Esophagus muscularis mucosa (tissue), 4 donors: ENCODE data around the gene RICTOR. TPM values are rescaled to one million over a fixed set of nuclear protein-coding genes. Genes with fewer than 3 reads are reported as not detected.
"Not testable (repeated sequence)": the region's sequence is repeated elsewhere in the genome, so short reads cannot be mapped to it uniquely, and the experiment has no call there.

ENCODE experiments used
- DNase-seq: peaks from one replicate; pipeline ENCODE4 v3.0.0-alpha.2; 2017; ENCODE audit errors: extremely low spot score
- H3K27ac ChIP-seq, 4 donors: fragments of 200-600 bp; sonication (generic); replicated peaks in 1 of 4; 1 replicate in 3 of 4; 2 replicates in 1 of 4; pipeline ENCODE4 v1.5.1; 2016 to 2019; ENCODE audit warnings: mild to moderate bottlenecking in 1 of 4
- H3K27me3 ChIP-seq, 4 donors: fragments of 200-600 bp; sonication (generic); one replicate each; pipeline versions ENCODE4 v1.5.1 to v1.6.0; 2016 to 2019
- H3K36me3 ChIP-seq, 4 donors: fragments of 200-600 bp; sonication (generic); one replicate each; pipeline ENCODE4 v1.5.1; 2016 to 2019
- H3K4me1 ChIP-seq, 4 donors: fragments of 200-600 bp; sonication (generic); one replicate each; pipeline ENCODE4 v1.5.1; 2016 to 2019
- H3K4me3 ChIP-seq, 4 donors: fragments of 200-600 bp; sonication (generic); 1 replicate in 2 of 4; 2 replicates in 2 of 4; pipeline ENCODE4 v1.5.1; 2016 to 2019; ENCODE audit warnings: mild to moderate bottlenecking in 4 of 4, moderate library complexity in 1 of 4
- H3K9me3 ChIP-seq, 4 donors: fragments of 200-600 bp; sonication (generic); 1 replicate in 3 of 4; 2 replicates in 1 of 4; pipeline ENCODE4 v1.5.1; 2016 to 2019
- EP300 ChIP-seq: sonication (generic); formaldehyde crosslinking; IDR thresholded peaks from one replicate; pipeline ENCODE4 v1.6.1; 2017; ENCODE audit warnings: antibody characterized with exemption
- POLR2A ChIP-seq: fragments of 450-650 bp; IDR thresholded peaks from one replicate; pipeline ENCODE4 v1.6.1; 2017; ENCODE audit warnings: antibody characterized with exemption, moderate library complexity, mild to moderate bottlenecking, low read depth
- POLR2AphosphoS5 ChIP-seq, 2 donors: sonication (generic); formaldehyde crosslinking; IDR thresholded peaks; one replicate each; pipeline ENCODE4 v1.6.1; 2017; ENCODE audit warnings: antibody characterized with exemption in 2 of 2
- WGBS: methylation state at CpG from one replicate; pipeline ENCODE4 v1.1.5; 2018; 5-methylcytosine and 5-hydroxymethylcytosine counted together
- intact Hi-C: fragments of 100-400 bp; cut with DNase I; formaldehyde crosslinking; loops from one replicate; pipeline ENCODE4 v1.15.1; 2023
- total RNA-seq, 4 donors: library from RNA; depleted of rRNA; stranded (reverse); fragments of >200 nt; gene quantifications; one replicate each; pipeline versions ENCODE4 v1.1.0 to v1.2.1, GENCODE V29; 2016
- TF ChIP-seq, protein P1 (sequence below), 3 experiments: fragments of 200-600 bp in 2 of 3; fragments of 450-650 bp in 1 of 3; sonication (generic) in 2 of 3; IDR thresholded peaks; one replicate each; pipeline ENCODE4 v1.5.1; 2017 to 2019; ENCODE audit warnings: antibody characterized with exemption in 3 of 3, mild to moderate bottlenecking in 2 of 3, moderate library complexity in 1 of 3

The RICTOR gene
- total RNA-seq, 4 donors from 2014 or later: 22.5 to 34.1 (median 26.1) TPM

DNA sequence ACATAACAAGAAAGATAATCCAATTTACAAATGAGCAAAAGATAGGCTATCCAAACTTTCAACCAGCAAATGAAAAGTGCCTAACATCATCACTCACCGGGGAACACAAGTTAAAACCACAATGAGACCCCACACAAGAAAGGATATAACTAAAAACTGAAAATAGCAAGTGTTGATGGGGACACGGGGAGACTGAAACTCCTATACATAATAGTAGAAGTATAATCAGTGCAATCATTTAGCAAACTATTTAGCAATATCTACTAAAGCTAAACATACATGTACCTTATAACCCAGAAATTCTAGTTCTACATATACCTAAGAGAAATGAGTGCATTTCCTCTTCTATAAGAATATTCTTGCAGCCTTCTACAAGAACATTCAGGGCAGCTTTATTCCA is 72.5 kb downstream of the RICTOR start:
- TF ChIP-seq POLR2AphosphoS5 (IDR thresholded peaks at IDR 0.05): no peak
- TF ChIP-seq, protein P1, sequence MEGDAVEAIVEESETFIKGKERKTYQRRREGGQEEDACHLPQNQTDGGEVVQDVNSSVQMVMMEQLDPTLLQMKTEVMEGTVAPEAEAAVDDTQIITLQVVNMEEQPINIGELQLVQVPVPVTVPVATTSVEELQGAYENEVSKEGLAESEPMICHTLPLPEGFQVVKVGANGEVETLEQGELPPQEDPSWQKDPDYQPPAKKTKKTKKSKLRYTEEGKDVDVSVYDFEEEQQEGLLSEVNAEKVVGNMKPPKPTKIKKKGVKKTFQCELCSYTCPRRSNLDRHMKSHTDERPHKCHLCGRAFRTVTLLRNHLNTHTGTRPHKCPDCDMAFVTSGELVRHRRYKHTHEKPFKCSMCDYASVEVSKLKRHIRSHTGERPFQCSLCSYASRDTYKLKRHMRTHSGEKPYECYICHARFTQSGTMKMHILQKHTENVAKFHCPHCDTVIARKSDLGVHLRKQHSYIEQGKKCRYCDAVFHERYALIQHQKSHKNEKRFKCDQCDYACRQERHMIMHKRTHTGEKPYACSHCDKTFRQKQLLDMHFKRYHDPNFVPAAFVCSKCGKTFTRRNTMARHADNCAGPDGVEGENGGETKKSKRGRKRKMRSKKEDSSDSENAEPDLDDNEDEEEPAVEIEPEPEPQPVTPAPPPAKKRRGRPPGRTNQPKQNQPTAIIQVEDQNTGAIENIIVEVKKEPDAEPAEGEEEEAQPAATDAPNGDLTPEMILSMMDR (IDR thresholded peaks at IDR 0.05): no peak
- Histone ChIP-seq H3K36me3 (peaks cover 0 to 16% (median 0%) of the 10 kb centered on the region in 4 donors), H3K4me1 (peaks cover 6 to 30% (median 9%) of the 10 kb centered on the region in 4 donors), H3K27me3 (no peaks in the 10 kb centered on the region), H3K27ac (no peak overlapping the region), H3K9me3 (no peaks in the 10 kb centered on the region), H3K4me3 (no peak overlapping the region)
- DNase-seq: no peak
- intact Hi-C loops: no loop called here
- 93% methylated on average over 2 of the region's 2 CpGs for WGBS

DNA sequence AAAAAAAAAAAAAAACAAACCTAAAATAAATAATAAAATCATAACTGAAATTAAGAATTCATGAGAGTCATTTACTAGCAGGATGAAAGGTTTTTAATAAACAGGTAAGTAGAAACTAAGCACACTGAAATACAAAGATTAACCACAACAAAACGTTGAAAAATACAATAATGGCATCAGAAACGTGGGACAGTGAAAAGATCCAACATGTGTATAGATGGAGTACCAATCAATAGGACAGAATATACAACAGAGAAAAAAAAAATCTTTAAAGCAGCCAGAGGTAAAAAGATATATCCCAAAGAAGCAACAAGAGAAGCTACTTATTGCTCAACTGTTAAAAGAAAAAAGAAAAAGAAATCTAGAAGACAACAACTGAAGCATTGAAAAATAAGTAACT is 75.2 kb downstream of the RICTOR start:
- Histone ChIP-seq H3K4me1 (peaks cover 0 to 30% (median 9%) of the 10 kb centered on the region in 4 donors), H3K27me3 (no peaks in the 10 kb centered on the region), H3K27ac (no peak overlapping the region), H3K36me3 (peaks cover 0 to 16% (median 0%) of the 10 kb centered on the region in 4 donors), H3K4me3 (no peak overlapping the region), H3K9me3 (no peaks in the 10 kb centered on the region)
- DNase-seq: no peak
- WGBS: 96% methylated on average over 2 of the region's 2 CpGs
- TF ChIP-seq POLR2AphosphoS5 (IDR thresholded peaks at IDR 0.05) (no peak), EP300 (no peak), POLR2A (no peak)
- TF ChIP-seq, protein P1 (IDR thresholded peaks at IDR 0.05): no peak
- intact Hi-C loops: no loop called here

DNA sequence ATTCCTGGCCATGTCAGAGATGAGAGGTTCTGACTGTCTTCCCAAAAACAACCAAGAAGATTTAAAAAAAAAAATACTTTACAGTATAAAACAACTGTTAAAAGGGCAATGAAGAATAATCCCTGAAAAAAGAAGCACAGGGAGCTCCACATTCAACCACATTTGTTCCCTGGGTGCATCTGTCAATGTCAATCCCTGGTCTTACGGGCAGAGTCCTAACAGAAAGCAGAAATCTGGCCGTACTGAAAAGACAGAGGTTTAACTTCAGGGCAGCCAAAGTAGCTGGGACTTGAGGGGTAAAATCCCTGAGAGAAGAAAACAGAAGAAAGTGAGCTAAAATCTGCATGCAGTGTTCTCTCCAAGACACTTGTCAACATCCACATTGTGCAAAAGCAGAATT is 76.6 kb downstream of the RICTOR start:
- H3K4me3 ChIP-seq: no peak overlapping the region
- H3K27ac ChIP-seq: peak overlapping the region in 1 of 4 donors; percentile 2
- DNase-seq: no peak
- WGBS: 42% methylated on average over 2 of the region's 2 CpGs
- H3K9me3 ChIP-seq: no peaks in the 10 kb centered on the region
- peaks cover 0 to 21% (median 4%) of the 10 kb centered on the region in 4 donors for H3K4me1 ChIP-seq
- H3K27me3 ChIP-seq: no peaks in the 10 kb centered on the region
- TF ChIP-seq POLR2AphosphoS5 (IDR thresholded peaks at IDR 0.05) (no peak), POLR2A (no peak), EP300 (no peak)
- TF ChIP-seq, protein P1 (IDR thresholded peaks at IDR 0.05): no peak
- H3K36me3 ChIP-seq: peaks cover 0 to 12% (median 0%) of the 10 kb centered on the region in 4 donors
- intact Hi-C loops: no loop called here

DNA sequence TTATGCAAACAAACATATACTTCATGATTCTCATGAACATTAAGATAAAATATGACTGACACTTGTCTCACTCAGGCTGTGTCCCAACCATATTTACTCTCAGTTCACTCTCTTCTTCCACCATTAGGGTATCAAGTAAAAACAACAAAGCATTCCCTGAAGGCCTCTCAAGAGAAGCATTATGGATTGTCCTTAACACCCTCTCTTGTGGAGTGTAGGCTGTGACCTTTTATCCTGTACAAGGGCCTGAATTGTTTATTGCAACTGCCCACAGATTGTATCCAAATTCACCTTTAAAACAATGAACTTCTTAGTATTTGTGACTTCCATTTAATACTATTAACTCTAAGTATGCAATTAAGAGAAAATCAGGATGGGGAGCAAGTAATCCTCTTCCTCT is 78.1 kb downstream of the RICTOR start:
- Histone ChIP-seq H3K9me3 (no peaks in the 10 kb centered on the region), H3K4me3 (no peak overlapping the region), H3K27me3 (no peaks in the 10 kb centered on the region), H3K36me3 (no peaks in the 10 kb centered on the region), H3K4me1 (peaks cover 0 to 10% (median 2%) of the 10 kb centered on the region in 4 donors), H3K27ac (no peak overlapping the region)
- no peak for DNase-seq
- no peak for TF ChIP-seq POLR2AphosphoS5 (IDR thresholded peaks at IDR 0.05)
- TF ChIP-seq POLR2A: no peak
- TF ChIP-seq EP300: no peak
- TF ChIP-seq, protein P1 (IDR thresholded peaks at IDR 0.05): no peak
- intact Hi-C loops: no loop called here

DNA sequence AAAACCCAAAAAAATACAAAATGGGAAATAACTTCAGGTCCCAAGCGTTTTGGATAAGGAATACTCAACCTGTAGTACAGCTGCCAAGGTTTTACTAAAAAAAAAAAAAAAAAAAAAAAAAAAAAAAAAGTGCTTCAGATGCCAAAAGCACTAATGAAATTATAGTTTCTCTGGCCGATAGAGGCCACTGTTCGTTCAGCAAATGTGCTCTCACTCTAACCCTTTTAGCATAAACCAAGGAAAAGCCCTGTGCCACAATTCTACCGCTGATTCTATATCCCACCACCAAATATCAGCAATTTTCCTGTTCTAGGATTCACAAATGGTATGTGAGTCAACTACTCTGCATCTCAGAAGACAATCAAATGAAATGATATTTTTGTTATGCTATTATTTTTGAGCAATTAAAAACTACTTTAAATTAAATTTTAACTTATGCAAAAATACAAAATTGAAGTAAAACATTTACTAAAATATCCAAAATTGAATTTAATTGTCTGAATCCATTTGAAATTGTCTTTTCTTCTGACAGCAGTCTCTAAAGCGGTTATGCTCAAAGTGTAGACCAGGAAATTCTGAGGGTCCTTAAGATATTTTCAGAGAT is 79.8 kb downstream of the RICTOR start:
- Histone ChIP-seq H3K4me1 (peaks cover 0 to 10% (median 2%) of the 10 kb centered on the region in 4 donors), H3K27ac (no peak overlapping the region), H3K27me3 (no peaks in the 10 kb centered on the region), H3K36me3 (peaks cover 0 to 11% (median 6%) of the 10 kb centered on the region in 4 donors), H3K9me3 (no peaks in the 10 kb centered on the region), H3K4me3 (no peak overlapping the region)
- intact Hi-C loops: no loop called here
- no peak for DNase-seq
- TF ChIP-seq POLR2A (no peak), POLR2AphosphoS5 (IDR thresholded peaks at IDR 0.05) (peak in 1 of 2 donors; percentile 29), EP300 (no peak)
- TF ChIP-seq, protein P1 (IDR thresholded peaks at IDR 0.05): peak; percentile 43 to 51 (median 48)
- 29% methylated on average over 5 of the region's 5 CpGs for WGBS

DNA sequence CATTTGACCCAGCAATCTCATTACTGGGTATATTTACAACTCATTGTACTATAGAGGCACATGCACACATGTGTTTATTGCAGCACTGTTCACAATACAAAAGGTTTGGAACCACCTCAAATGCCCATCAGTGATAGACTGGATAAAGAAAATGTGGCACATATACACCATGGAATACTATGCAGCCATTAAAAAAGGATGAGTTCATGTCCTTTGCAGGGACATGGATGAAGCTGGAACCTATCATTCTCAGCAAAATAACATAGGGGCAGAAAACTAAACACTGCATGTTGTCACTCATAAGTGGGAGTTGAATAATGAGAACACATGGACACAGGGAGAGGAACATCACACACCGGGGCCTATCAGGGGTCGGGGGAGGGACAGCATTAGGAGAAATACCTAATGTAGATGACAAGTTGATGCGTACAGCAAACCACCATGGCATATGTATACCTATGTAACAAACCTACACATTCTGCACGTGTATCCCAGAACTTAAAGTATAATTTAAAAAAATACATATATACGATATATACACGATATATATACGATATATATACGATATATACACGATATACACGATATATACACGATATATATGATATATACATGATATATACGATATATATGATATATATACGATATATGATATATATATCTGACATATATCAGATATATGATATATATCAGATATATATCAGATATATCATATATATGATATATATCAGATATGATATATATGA is 84.1 kb downstream of the RICTOR start:
- H3K9me3 ChIP-seq, H3K27ac ChIP-seq, intact Hi-C loops, H3K4me1 ChIP-seq, DNase-seq, H3K4me3 ChIP-seq, H3K27me3 ChIP-seq: not testable (repeated sequence)
- H3K36me3 ChIP-seq: peaks cover 0 to 21% (median 12%) of the 10 kb centered on the region in 4 donors
- 96% methylated on average over 13 of the region's 13 CpGs for WGBS
